ENCODE results near the gene BEST2. TPM values are rescaled to one million over a fixed set of nuclear protein-coding genes. Genes with fewer than 3 reads are reported as not detected.
A peak's percentile ranks its signal among the peaks of the same experiment; 100 is the strongest.

The BEST2 gene
- total RNA-seq, 1 experiment from 2014 or later: not detected

GRCh38 chr19:12767666-12768065, 16.1 kb downstream of the BEST2 start:
- no peak for DNase-seq (ENCODE audit: low read depth)

GRCh38 chr19:12769689-12770088, 18.1 kb downstream of the BEST2 start:
- no peak for DNase-seq (ENCODE audit: low read depth)

- DNase-seq (ENCODE audit: low read depth): no peak
Measured at GRCh38 chr19:12770922-12771321, 19.3 kb downstream of the BEST2 start.

- no peak for DNase-seq (ENCODE audit: low read depth)
Measured at GRCh38 chr19:12772323-12772722, 20.7 kb downstream of the BEST2 start.

GRCh38 chr19:12773571-12773970, 22.0 kb downstream of the BEST2 start:
- DNase-seq (ENCODE audit: low read depth): peak; percentile 52

GRCh38 chr19:12774588-12775555, 23.3 kb downstream of the BEST2 start, which contains the start of gene HOOK2:
Gene HOOK2 (minus strand): TSS chr19:12775552. CDS start chr19:12775449, 103 bp downstream.
- no peak for DNase-seq (ENCODE audit: low read depth)

- peak; percentile 74 for DNase-seq (ENCODE audit: low read depth)
Measured at GRCh38 chr19:12777217-12778016, 25.8 kb downstream of the BEST2 start.

GRCh38 chr19:12778017-12778904, 26.7 kb downstream of the BEST2 start:
- DNase-seq (ENCODE audit: low read depth): peak; percentile 82

GRCh38 chr19:12778905-12779161, 27.2 kb downstream of the BEST2 start:
- DNase-seq (ENCODE audit: low read depth): no peak

- peak; percentile 69 for DNase-seq (ENCODE audit: low read depth)
Measured at GRCh38 chr19:12779162-12779993, 27.8 kb downstream of the BEST2 start.

GRCh38 chr19:12782174-12782423, 30.5 kb downstream of the BEST2 start:
- no peak for DNase-seq (ENCODE audit: low read depth)

GRCh38 chr19:12782424-12783290, 31.1 kb downstream of the BEST2 start:
- peak; percentile 77 for DNase-seq (ENCODE audit: low read depth)

GRCh38 chr19:12783291-12783848, 31.8 kb downstream of the BEST2 start:
- DNase-seq (ENCODE audit: low read depth): no peak

- no peak for DNase-seq (ENCODE audit: low read depth)
Measured at GRCh38 chr19:12783849-12784393, 32.3 kb downstream of the BEST2 start.

- no peak for DNase-seq (ENCODE audit: low read depth)
Measured at GRCh38 chr19:12784394-12784870, 32.8 kb downstream of the BEST2 start.

- DNase-seq (ENCODE audit: low read depth): no peak
Measured at GRCh38 chr19:12784871-12785430, 33.4 kb downstream of the BEST2 start.

- no peak for DNase-seq (ENCODE audit: low read depth)
Measured at GRCh38 chr19:12785431-12786031, 33.9 kb downstream of the BEST2 start.

GRCh38 chr19:12786141-12786870, 34.7 kb downstream of the BEST2 start:
- no peak for DNase-seq (ENCODE audit: low read depth)
